GM20431 (cell line): ENCODE results near the gene CALCR.

Experiments used
- in situ Hi-C: fragments of 300-500 bp; cut with MseI, MboI; formaldehyde crosslinking; loops from one replicate; pipeline ENCODE4 v1.15.0; 2020; ENCODE audit warnings: low sequenced_read_pairs; ENCODE audit not compliant: unreplicated experiment

CALCR gene

DNA sequence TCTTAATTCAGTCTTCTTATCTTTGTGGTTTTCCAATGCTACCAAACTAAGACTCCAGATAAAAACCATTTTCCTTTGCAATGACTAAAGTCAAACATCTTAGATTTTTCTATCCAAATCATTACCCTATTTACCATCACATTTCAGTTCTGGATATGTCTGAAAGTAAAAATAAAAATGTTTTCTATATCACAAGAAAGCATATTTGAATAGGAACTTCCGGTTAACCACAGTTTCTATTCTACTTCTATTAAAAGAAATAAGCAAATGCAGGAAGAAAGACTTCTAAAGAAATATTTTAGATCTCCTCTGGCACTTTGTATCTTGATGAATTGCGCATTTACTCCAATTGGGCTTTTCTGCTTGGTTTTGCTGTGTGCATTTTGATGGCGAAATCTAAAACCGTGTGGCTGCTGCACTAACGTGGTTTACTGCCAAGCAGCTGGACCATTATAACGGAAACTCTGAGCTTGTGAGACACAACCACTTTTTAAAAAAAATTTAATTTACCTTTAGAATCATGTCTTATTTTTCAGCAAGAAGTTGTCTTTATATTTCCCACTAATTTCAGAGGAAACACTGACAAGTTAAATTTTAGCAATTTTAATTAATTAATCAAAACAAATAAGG lies 196.3 kb downstream of the CALCR start:
- in situ Hi-C loops = no loop called here

DNA sequence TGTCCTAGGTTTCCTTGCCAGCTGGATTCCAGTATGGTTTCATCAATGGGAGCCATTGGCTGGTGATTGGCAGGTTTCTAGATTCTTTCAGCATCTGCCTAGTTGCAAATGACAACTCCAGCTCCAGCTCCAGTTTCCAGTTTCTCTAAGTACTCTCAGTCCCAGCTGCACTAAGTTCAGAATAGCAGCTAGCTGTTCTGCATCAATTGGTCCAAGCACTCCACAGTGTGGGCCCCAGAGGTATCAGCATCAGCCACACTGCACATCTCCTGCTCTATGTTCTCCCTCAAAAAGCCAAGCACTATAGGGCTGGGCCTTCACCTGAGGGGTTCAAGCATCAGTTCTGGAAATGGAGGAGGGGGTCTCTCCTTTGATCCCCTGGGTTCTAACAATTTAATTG lies 198.9 kb downstream of the CALCR start:
- in situ Hi-C loops = no loop called here
